PC-9 (cell line): ENCODE measurements around the gene FITM1. TPM values are rescaled to one million over a fixed set of nuclear protein-coding genes. Genes with fewer than 3 reads are reported as not detected.

Source experiments
- BruUV-seq: library from RNA; stranded (reverse); fragments of 400-500 nt; replicated peaks from 2 replicates; lab custom pipeline; 2021; lab: Mats Ljungman, UMichigan
- CTCF ChIA-PET: fragments of 300-600 bp; sonication (Branson Sonifier 250); formaldehyde crosslinking; loops from one replicate; lab custom pipeline; 2022; ENCODE audit warnings: antibody characterized with exemption; lab: Charles Lee
- POLR2A ChIA-PET: fragments of 300-600 bp; sonication (Branson Sonifier 250); formaldehyde crosslinking; loops from one replicate; lab custom pipeline; 2022; ENCODE audit warnings: antibody characterized with exemption; ENCODE audit not compliant: unreplicated experiment; lab: Charles Lee
- DNase-seq, 2 experiments: peaks; one replicate each; pipeline versions ENCODE4 v3.0.0 to v3.0.0-alpha.2; 2015 to 2022; ENCODE audit warnings: mixed read lengths in 1 of 2
- H2AFZ ChIP-seq: fragments of 200-600 bp; sonication (generic); 2 replicates; pipeline ENCODE4 v1.8.1; 2017; ENCODE audit warnings: antibody characterized with exemption
- H3F3A ChIP-seq: fragments of 200-600 bp; sonication (generic); 2 replicates; pipeline ENCODE4 v1.8.1; 2017; ENCODE audit warnings: antibody characterized with exemption, mild to moderate bottlenecking, low read depth; ENCODE audit not compliant: insufficient read depth
- H3K27ac ChIP-seq: fragments of 200-600 bp; sonication (generic); 2 replicates; pipeline ENCODE4 v1.6.1; 2016; ENCODE audit warnings: mixed run types
- H3K27me3 ChIP-seq: fragments of 200-600 bp; sonication (generic); 2 replicates; pipeline ENCODE4 v1.6.1; 2016; ENCODE audit warnings: low read depth, mixed run types; ENCODE audit not compliant: insufficient read depth
- H3K36me3 ChIP-seq: fragments of 200-600 bp; sonication (generic); 2 replicates; pipeline ENCODE4 v1.6.1; 2016; ENCODE audit warnings: low read depth, mixed run types
- H3K4me1 ChIP-seq: fragments of 200-600 bp; sonication (generic); replicated peaks from 2 replicates; pipeline ENCODE4 v1.6.1; 2016; ENCODE audit warnings: mixed run types; ENCODE audit not compliant: insufficient read depth
- H3K4me2 ChIP-seq: fragments of 200-600 bp; sonication (generic); 2 replicates; pipeline ENCODE4 v1.6.1; 2017; ENCODE audit warnings: mixed run types
- H3K4me3 ChIP-seq: fragments of 200-600 bp; sonication (generic); 2 replicates; pipeline ENCODE4 v1.6.1; 2016; ENCODE audit warnings: mixed run types
- H3K79me2 ChIP-seq: fragments of 200-600 bp; sonication (generic); 2 replicates; pipeline ENCODE4 v1.6.1; 2017; ENCODE audit warnings: low read depth, mixed run types
- H3K9me2 ChIP-seq: fragments of 200-600 bp; sonication (generic); 2 replicates; pipeline ENCODE4 v1.8.1; 2017; ENCODE audit warnings: mild to moderate bottlenecking; ENCODE audit not compliant: insufficient read depth
- H3K9me3 ChIP-seq: fragments of 200-600 bp; sonication (generic); 2 replicates; pipeline ENCODE4 v1.8.1; 2016; ENCODE audit warnings: low read depth; ENCODE audit not compliant: insufficient read depth
- H4K20me1 ChIP-seq: fragments of 200-600 bp; sonication (generic); 2 replicates; pipeline ENCODE4 v1.8.1; 2017; ENCODE audit not compliant: insufficient read depth
- EZH2 ChIP-seq: fragments of 200-600 bp; sonication (generic); IDR thresholded peaks from 2 replicates; pipeline ENCODE4 v1.8.0; 2017; ENCODE audit warnings: antibody characterized with exemption, low read depth
- intact Hi-C: fragments of 100-400 bp; cut with micrococcal nuclease; formaldehyde crosslinking; loops from one replicate; pipeline ENCODE4 v1.10.0; 2022; ENCODE audit not compliant: unreplicated experiment
- total RNA-seq: library from RNA; stranded (reverse); gene quantifications from 2 replicates; pipeline ENCODE4 v1.2.3, GENCODE V29; 2021
- TF ChIP-seq, protein P1 (sequence below): fragments of 200-600 bp; sonication (generic); conservative IDR thresholded peaks from 2 replicates; pipeline ENCODE4 v1.6.1; 2017; ENCODE audit warnings: mixed run types, antibody characterized with exemption, mild to moderate bottlenecking, moderate library complexity

FITM1 gene
- total RNA-seq, 1 experiment from 2014 or later: 0.72 TPM

DNA sequence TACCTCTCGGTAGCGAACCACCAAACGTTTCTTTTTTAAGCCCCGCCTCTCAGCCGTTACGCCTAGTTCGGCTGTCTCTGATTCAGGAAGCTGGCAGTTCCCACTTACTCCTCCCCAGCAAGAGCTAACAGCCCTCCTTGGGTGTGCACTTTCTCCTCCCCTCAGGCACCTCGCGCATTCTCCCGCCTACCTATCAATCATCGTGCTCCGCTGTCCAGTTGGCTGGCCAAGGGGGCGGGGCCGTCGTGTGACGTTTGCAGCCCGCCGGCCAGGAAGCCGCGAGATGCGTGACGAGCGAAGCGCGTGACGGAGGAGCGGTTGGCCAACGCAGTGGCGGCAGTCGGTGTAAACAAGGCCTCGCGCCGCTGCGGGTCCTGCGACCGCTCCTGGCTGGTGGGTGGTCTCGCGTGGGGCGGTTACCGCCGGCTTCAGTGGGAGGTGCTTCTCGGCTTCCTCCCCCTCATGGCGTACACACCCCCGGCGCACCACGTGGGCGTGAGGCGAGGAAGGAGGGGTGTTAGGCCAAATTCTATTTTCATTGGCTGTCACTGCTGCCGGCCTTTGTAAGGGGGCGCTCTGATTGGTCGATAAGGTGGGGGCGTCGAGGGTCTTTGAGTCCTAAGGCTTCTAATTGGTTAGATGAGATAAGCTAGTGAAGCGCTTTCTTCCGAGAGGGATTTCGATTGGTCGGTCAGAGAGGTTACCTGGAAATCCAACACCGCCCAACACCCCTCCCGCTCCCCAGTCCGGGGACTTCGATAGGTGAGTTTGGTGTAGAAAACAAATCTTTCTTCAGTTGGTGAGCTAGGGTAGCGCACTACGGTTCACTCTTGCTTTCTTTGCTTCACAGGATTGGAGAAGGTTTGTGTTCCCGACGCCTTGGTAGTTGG lies 15.7 kb upstream of the FITM1 start, which contains the start of the genes DCAF11 and NRL:
DCAF11 (plus strand) TSS at position 246 of the 890 bp plus-strand sequence. CDS start 818 bp downstream, outside the sequence.
NRL (minus strand) TSS at position 418 of the 890 bp plus-strand sequence. CDS start 32,101 bp downstream, outside the sequence.
- Histone ChIP-seq H4K20me1 (no peaks in the 10 kb centered on the region), H3K36me3 (peaks cover 8% of the 10 kb centered on the region; the same call in 1 of the 2 replicates), H3K4me2 (peak within 1 kb of the TSS; percentile 97), H3K4me1 (peaks cover 22% of the 10 kb centered on the region), H3F3A (peaks cover 21% of the 10 kb centered on the region), H3K79me2 (peaks cover 13% of the 10 kb centered on the region), H3K9me2 (no peaks in the 10 kb centered on the region), H3K4me3 (peak within 1 kb of the TSS; percentile 69), H3K9me3 (no peaks in the 10 kb centered on the region), H2AFZ (peak within 1 kb of the TSS; percentile 92), H3K27ac (peak within 1 kb of the TSS; percentile 69), H3K27me3 (no peaks in the 10 kb centered on the region)
- no TSS peak for BruUV-seq
- TF ChIP-seq, protein P1, sequence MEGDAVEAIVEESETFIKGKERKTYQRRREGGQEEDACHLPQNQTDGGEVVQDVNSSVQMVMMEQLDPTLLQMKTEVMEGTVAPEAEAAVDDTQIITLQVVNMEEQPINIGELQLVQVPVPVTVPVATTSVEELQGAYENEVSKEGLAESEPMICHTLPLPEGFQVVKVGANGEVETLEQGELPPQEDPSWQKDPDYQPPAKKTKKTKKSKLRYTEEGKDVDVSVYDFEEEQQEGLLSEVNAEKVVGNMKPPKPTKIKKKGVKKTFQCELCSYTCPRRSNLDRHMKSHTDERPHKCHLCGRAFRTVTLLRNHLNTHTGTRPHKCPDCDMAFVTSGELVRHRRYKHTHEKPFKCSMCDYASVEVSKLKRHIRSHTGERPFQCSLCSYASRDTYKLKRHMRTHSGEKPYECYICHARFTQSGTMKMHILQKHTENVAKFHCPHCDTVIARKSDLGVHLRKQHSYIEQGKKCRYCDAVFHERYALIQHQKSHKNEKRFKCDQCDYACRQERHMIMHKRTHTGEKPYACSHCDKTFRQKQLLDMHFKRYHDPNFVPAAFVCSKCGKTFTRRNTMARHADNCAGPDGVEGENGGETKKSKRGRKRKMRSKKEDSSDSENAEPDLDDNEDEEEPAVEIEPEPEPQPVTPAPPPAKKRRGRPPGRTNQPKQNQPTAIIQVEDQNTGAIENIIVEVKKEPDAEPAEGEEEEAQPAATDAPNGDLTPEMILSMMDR: no peak
- intact Hi-C loops: loop anchor here (1.0 kb wide), 1 partner anchor 32 kb away; the partner anchor contains the start of gene PSME2
- ChIA-PET CTCF (interaction anchor here (0.5 to 1.1 kb wide), 5 partner anchors 21 to 1060 kb away, joined by 3 to 5 read pairs (median 4); partner anchors contain the start of genes CHMP4A, IRF9, PSME1 and PSME2), POLR2A (interaction anchor here (0.5 to 1.5 kb wide), 12 partner anchors 17 to 788 kb away, joined by 3 to 26 read pairs (median 4); partner anchors contain the start of genes CHMP4A, EMC9, IRF9 and PCK2)
- peak; percentile 95 to 97 for DNase-seq

DNA sequence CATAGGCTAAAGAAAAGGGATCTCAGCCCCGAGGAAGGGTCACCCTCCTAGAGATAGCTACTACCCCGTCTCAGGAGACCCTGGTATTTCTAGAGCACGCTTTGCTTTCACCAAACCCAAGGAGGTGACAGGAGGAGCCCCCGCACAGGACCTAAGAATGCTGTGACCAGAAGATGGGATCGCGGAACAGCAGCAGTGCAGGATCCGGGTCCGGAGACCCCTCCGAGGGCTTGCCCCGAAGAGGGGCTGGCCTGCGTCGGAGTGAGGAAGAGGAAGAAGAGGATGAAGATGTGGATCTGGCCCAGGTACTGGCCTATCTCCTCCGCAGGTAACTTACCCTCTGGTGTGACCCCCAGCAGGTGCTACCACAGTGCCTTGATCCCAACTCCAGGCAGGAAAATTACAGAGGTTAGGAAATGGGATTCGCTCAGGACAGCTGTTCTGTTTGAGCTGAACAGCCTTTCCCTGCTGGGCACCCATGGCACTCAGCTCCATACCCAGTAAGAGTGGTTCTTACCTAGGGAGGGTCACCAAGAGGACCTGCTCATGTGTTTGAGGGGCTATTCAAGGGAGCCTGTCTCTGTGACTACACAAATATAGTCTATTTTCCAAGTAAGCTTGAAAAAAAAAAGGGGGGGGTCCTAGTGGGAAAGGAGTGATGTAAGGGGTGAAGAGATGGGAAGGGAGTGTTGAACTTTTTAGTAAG lies 14.9 kb upstream of the FITM1 start:
- no peaks in the 10 kb centered on the region for H3K9me2 ChIP-seq
- BruUV-seq: TSS peak; percentile 74
- no peaks in the 10 kb centered on the region for H3K9me3 ChIP-seq
- peaks cover 8% of the 10 kb centered on the region; the same call in 1 of the 2 replicates for H3K36me3 ChIP-seq
- H4K20me1 ChIP-seq: no peaks in the 10 kb centered on the region
- intact Hi-C loops: no loop called here
- no peaks in the 10 kb centered on the region for H3K27me3 ChIP-seq
- peaks cover 13% of the 10 kb centered on the region for H3K79me2 ChIP-seq
- peaks cover 13% of the 10 kb centered on the region; the same call in 1 of the 2 replicates for H3F3A ChIP-seq
- H3K27ac ChIP-seq: no peak overlapping the region
- H2AFZ ChIP-seq: peak overlapping the region; percentile 83
- ChIA-PET POLR2A (interaction anchor here (0.5 to 1.5 kb wide), 8 partner anchors 17 to 98 kb away, joined by 3 to 26 read pairs (median 4); partner anchors contain the start of genes CHMP4A, EMC9, IRF9 and PCK2), CTCF (interaction anchor here (1.1 kb wide), 1 partner anchor 31 kb away, joined by 4 read pairs; the partner anchor contains the start of genes PSME2 and RNF31)
- H3K4me2 ChIP-seq: peak overlapping the region; percentile 97
- H3K4me1 ChIP-seq: peaks cover 15% of the 10 kb centered on the region
- peak overlapping the region; percentile 69 for H3K4me3 ChIP-seq
- TF ChIP-seq, protein P1: no peak
- no peak for TF ChIP-seq EZH2
- DNase-seq: no peak
